IPS-NIHi7 (cell line): Measurements from ENCODE around the gene NRXN2.

Source experiments
- DNase-seq: peaks from one replicate; pipeline ENCODE4 v3.0.0; 2012; ENCODE audit warnings: mixed read lengths; ENCODE audit errors: extremely low spot score

Gene NRXN2

GRCh38 chr11:64743591-64744543 is 20.9 kb upstream of the NRXN2 start, which contains the start of gene RASGRP2:
TSS of gene RASGRP2 (minus strand) at chr11:64744142. CDS start at chr11:64742866, 1,276 bp downstream.
- DNase-seq, result peak; percentile 71

- peak; percentile 87 for DNase-seq
These were observed 20.0 kb upstream of the NRXN2 start for GRCh38 chr11:64742889-64743590.

GRCh38 chr11:64742087-64742888 is 19.3 kb upstream of the NRXN2 start:
- DNase-seq, result peak; percentile 44

GRCh38 chr11:64741375-64742086 is 18.5 kb upstream of the NRXN2 start:
- DNase-seq, result no peak

GRCh38 chr11:64739871-64740270 is 16.9 kb upstream of the NRXN2 start:
- DNase-seq, result no peak

- DNase-seq, result no peak
These were observed 13.7 kb upstream of the NRXN2 start for GRCh38 chr11:64736654-64737053.

GRCh38 chr11:64735725-64736259 is 12.8 kb upstream of the NRXN2 start:
- DNase-seq, result no peak

- DNase-seq, result no peak
These were observed 12.1 kb upstream of the NRXN2 start for GRCh38 chr11:64734811-64735724.

GRCh38 chr11:64731601-64732000 is 8.6 kb upstream of the NRXN2 start:
- no peak for DNase-seq

- DNase-seq, result peak; percentile 90
These were observed 6.9 kb upstream of the NRXN2 start for GRCh38 chr11:64729851-64730382.

GRCh38 chr11:64728757-64729365 is 5.9 kb upstream of the NRXN2 start:
- no peak for DNase-seq

- no peak for DNase-seq
These were observed 4.0 kb upstream of the NRXN2 start for GRCh38 chr11:64726867-64727530.

- no peak for DNase-seq
These were observed 3.2 kb upstream of the NRXN2 start for GRCh38 chr11:64726211-64726641.

- DNase-seq, result no peak
These were observed 2.0 kb upstream of the NRXN2 start for GRCh38 chr11:64724863-64725532.

GRCh38 chr11:64723907-64724862 is 1.2 kb upstream of the NRXN2 start:
- no peak for DNase-seq

- DNase-seq, result no peak
These were observed 594 bp downstream of the NRXN2 start for GRCh38 chr11:64722141-64723065.
